HepG2 (cell line): Measurements from ENCODE around the gene CCDC59. TPM values are rescaled to one million over a fixed set of nuclear protein-coding genes. Genes with fewer than 3 reads are reported as not detected.

ENCODE experiments used
- ATRX ChIP-seq: sonication (generic); formaldehyde crosslinking; IDR thresholded peaks from 2 replicates; pipeline ENCODE4 v1.4.0; 2020; ENCODE audit warnings: missing genetic modification reagents, borderline replicate concordance
- KLF6 ChIP-seq: IDR thresholded peaks from 2 replicates; pipeline ENCODE4 v1.8.0; 2016; ENCODE audit warnings: missing biosample characterization, missing genetic modification reagents
- MTERF4 ChIP-seq: sonication (generic); formaldehyde crosslinking; IDR thresholded peaks from 2 replicates; pipeline ENCODE4 v1.8.0; 2023; ENCODE audit warnings: mild to moderate bottlenecking, missing genetic modification reagents
- MYC ChIP-seq: sonication (generic); formaldehyde crosslinking; IDR thresholded peaks from 2 replicates; pipeline ENCODE4 v1.9.0; 2021; ENCODE audit warnings: missing genetic modification reagents, borderline replicate concordance
- NR2F1 ChIP-seq, 2 experiments: fragments of 450-650 bp in 1 of 2; formaldehyde crosslinking in 1 of 2; IDR thresholded peaks; 2 replicates each; pipeline versions ENCODE4 v1.5.0 to v1.6.1; 2016 to 2020; ENCODE audit warnings: mild to moderate bottlenecking in 1 of 2, missing compliant biosample characterization in 1 of 2, missing genetic modification reagents in 1 of 2, moderate library complexity in 1 of 2
- PBX2 ChIP-seq: IDR thresholded peaks from 2 replicates; pipeline ENCODE4 v1.6.1; 2016; ENCODE audit warnings: control low read depth
- PRDM15 ChIP-seq: sonication (generic); formaldehyde crosslinking; IDR thresholded peaks from 2 replicates; pipeline ENCODE4 v1.4.0; 2020; ENCODE audit warnings: missing genetic modification reagents
- YEATS4 ChIP-seq: sonication (generic); formaldehyde crosslinking; IDR thresholded peaks from 2 replicates; pipeline ENCODE4 v1.4.0; 2020; ENCODE audit warnings: missing genetic modification reagents, borderline replicate concordance
- ZBED4 ChIP-seq: sonication (generic); formaldehyde crosslinking; IDR thresholded peaks from 2 replicates; pipeline ENCODE4 v1.4.0; 2020; ENCODE audit warnings: missing genetic modification reagents, borderline replicate concordance
- ZNF280D ChIP-seq: sonication (generic); formaldehyde crosslinking; IDR thresholded peaks from 2 replicates; pipeline ENCODE4 v1.5.1; 2020; ENCODE audit warnings: mild to moderate bottlenecking, missing genetic modification reagents
- ZNF513 ChIP-seq: sonication (generic); formaldehyde crosslinking; conservative IDR thresholded peaks from 2 replicates; pipeline ENCODE4 v1.5.0; 2020; ENCODE audit warnings: missing genetic modification reagents
- polyA plus RNA-seq, 8 experiments: library from polyadenylated mRNA; depleted of rRNA in 3 of 8; stranded (reverse) in 7 of 8; unstranded in 1 of 8; fragments of >200 nt; fragmentation: Illumina TruSeq in 4 of 8; extraction: Trizol in 4 of 8; gene quantifications; 2 replicates each; pipeline versions ENCODE4 v1.2.1 to v1.2.3, GENCODE V29; 2011 to 2016; ENCODE audit warnings: low read depth in 4 of 8, missing spikeins in 1 of 8, mixed read lengths in 1 of 8; ENCODE audit not compliant: insufficient read depth in 1 of 8
- total RNA-seq, 5 experiments: library from RNA; depleted of rRNA; stranded (reverse); fragments of >200 nt; fragmentation: Illumina TruSeq; extraction: Trizol; gene quantifications; 2 replicates each; pipeline ENCODE4 v1.2.3, GENCODE V29; 2016; ENCODE audit warnings: low read depth in 1 of 5

Gene CCDC59
- total and polyA plus RNA-seq, 2 of the 13 experiments (the other 11 are each of a cell fraction or from before 2014, with no cell fraction given) = 16.1 to 81.3 TPM

- peak; percentile 92; the same call in 1 of the 2 replicates for TF ChIP-seq ZNF280D (CRISPR knock-in tag)
- peak; percentile 86 to 91 for TF ChIP-seq NR2F1 (CRISPR knock-in tag; IDR thresholded peaks at IDR 0.05)
- TF ChIP-seq MYC (CRISPR knock-in tag) = peak; percentile 91
- TF ChIP-seq MTERF4 (CRISPR knock-in tag) = peak; percentile 64; the same call in 1 of the 2 replicates
- TF ChIP-seq YEATS4 = peak; percentile 88
- TF ChIP-seq ZNF513 = peak; percentile 78; the same call in 1 of the 2 replicates
- TF ChIP-seq ATRX (CRISPR knock-in tag) = no peak
- TF ChIP-seq PRDM15 (CRISPR knock-in tag) = peak; percentile 55; the same call in 1 of the 2 replicates
- TF ChIP-seq PBX2 (CRISPR knock-in tag) = no peak
- peak; percentile 87 for TF ChIP-seq KLF6 (CRISPR knock-in tag)
- peak; percentile 92; the same call in 1 of the 2 replicates for TF ChIP-seq ZBED4 (CRISPR knock-in tag)
Observed at GRCh38 chr12:82358200-82359114, at the start of gene CCDC59, which contains the start of gene METTL25 (continued).
